Measurements from ENCODE around the gene ZBTB26.

DNA sequence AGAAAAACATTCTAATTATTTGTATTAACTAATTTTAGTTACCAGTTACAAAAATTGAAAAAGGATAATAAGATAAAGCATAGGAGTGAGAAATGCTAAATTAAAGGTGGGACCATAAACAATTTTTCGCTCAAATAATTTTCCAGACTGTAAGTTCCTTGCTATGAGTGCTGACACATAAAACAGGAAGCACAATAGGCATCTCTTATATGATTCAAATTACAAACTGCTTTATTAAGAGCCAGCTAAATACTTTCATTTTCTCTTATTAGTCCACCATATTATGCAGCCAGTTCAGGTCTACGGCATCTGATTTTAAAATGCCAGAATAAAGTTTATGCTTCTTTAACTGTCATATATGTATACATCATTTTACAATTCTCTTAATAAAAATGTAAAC, 30.5 kb downstream of the ZBTB26 start:
- TF ChIP-seq, protein P1, sequence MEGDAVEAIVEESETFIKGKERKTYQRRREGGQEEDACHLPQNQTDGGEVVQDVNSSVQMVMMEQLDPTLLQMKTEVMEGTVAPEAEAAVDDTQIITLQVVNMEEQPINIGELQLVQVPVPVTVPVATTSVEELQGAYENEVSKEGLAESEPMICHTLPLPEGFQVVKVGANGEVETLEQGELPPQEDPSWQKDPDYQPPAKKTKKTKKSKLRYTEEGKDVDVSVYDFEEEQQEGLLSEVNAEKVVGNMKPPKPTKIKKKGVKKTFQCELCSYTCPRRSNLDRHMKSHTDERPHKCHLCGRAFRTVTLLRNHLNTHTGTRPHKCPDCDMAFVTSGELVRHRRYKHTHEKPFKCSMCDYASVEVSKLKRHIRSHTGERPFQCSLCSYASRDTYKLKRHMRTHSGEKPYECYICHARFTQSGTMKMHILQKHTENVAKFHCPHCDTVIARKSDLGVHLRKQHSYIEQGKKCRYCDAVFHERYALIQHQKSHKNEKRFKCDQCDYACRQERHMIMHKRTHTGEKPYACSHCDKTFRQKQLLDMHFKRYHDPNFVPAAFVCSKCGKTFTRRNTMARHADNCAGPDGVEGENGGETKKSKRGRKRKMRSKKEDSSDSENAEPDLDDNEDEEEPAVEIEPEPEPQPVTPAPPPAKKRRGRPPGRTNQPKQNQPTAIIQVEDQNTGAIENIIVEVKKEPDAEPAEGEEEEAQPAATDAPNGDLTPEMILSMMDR (IDR thresholded peaks at IDR 0.05; ENCODE audit: insufficient read depth, low read length, poor library complexity, severe bottlenecking): no peak
- TF ChIP-seq EZH2phosphoT487 (conservative IDR thresholded peaks at IDR 0.05; ENCODE audit: low read length): no peak

Measured in SU-DHL-6 (cell line).